ENCODE data around the gene GRHL3. TPM values are rescaled to one million over a fixed set of nuclear protein-coding genes. Genes with fewer than 3 reads are reported as not detected.
"Not testable (repeated sequence)": the region's sequence is repeated elsewhere in the genome, so short reads cannot be mapped to it uniquely, and the experiment has no call there.

Gene GRHL3
- total RNA-seq = not detected in 2 replicates

- no peak for DNase-seq (ENCODE audit: low read depth in 2 of 2)
These were observed at the start of gene GRHL3 for GRCh38 chr1:24319312-24319863. Gene GRHL3 (plus strand): TSS chr1:24319357. CDS start chr1:24319552, 195 bp downstream.

- DNase-seq (ENCODE audit: low read depth in 2 of 2) = not testable (repeated sequence)
These were observed 44.7 kb upstream of the GRHL3 start for GRCh38 chr1:24274203-24275103.

DNA sequence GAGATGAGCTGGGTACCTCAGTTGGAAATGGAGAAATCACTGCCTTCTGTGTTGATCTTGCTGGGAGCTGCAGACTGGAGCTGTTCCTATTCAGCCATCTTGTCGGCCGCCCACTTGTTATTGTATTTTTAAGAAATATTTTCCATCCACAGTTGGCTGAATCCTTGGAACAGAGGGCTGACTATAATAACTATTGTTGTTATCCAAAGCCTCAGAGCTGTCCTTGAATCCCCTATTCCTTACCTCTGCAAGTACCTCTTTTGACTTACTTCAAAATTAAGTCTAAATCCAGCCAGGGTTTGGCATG is 44.1 kb upstream of the GRHL3 start:
- no peak for DNase-seq (ENCODE audit: low read depth in 2 of 2)

DNA sequence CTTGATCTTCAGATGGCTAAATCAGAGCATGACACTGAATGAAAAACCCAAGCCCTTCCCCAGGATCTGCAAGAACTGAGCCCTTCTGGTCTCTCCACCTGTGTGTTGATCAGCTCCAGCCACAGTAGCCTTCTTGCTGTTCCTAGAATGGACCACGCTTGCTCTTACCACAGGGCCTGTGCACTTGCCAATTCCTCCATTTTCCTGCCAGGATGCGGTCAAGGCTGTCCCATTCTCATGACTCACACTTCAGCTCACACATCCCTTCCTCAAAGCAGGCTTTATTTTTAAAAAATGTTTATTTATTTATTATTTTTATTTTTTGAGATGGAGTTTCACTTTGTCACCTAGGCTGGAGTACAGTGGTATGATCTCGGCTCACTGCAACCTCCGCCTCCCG is 43.6 kb upstream of the GRHL3 start:
- no peak for DNase-seq (ENCODE audit: low read depth in 2 of 2)

DNA sequence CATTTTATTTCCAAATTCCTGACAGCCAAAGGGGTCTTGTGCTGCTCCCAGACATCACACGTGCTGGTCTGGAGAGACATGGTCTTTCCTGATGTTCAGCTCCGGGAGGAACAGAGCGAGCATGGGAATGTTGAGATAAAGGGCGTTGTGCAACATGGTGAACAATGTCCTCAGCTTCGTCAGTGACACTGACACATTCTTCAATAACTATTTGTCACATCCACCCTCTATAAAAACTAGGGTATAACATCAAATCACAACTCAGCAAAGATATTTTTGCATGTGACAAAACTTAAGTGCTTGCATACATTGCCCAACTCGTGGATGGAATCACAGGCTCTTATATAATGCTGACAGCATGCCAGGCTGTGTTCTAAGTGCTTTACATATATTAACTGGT is 42.4 kb upstream of the GRHL3 start:
- no peak for DNase-seq (ENCODE audit: low read depth in 2 of 2)

- DNase-seq (ENCODE audit: low read depth in 2 of 2) = no peak
These were observed 41.6 kb upstream of the GRHL3 start for GRCh38 chr1:24277420-24278169.

DNA sequence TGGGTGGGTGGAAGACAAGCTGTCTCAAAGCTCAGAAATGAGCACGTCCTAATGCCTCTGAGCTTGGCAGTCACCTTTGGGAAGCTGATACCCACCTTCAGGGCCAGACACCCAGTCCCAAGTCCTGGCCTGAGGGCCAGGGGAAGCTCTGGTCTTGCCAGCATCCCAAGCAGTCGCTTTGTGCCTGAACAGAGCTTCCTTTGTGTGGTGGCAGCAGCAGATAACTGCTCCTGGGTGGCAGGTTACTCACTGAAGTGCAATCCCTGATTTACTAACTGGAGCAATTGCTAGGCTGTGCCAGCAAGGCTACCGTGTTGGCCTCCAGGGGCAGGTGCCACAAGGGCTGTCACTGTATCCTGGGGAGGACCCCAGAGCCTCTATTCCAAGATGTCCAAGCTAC is 40.4 kb upstream of the GRHL3 start:
- DNase-seq (ENCODE audit: low read depth in 2 of 2) = no peak

- DNase-seq (ENCODE audit: low read depth in 2 of 2) = no peak
These were observed 39.4 kb upstream of the GRHL3 start for GRCh38 chr1:24279590-24280232.

GRCh38 chr1:24281591-24281990 is 37.6 kb upstream of the GRHL3 start:
- no peak for DNase-seq (ENCODE audit: low read depth in 2 of 2)

DNA sequence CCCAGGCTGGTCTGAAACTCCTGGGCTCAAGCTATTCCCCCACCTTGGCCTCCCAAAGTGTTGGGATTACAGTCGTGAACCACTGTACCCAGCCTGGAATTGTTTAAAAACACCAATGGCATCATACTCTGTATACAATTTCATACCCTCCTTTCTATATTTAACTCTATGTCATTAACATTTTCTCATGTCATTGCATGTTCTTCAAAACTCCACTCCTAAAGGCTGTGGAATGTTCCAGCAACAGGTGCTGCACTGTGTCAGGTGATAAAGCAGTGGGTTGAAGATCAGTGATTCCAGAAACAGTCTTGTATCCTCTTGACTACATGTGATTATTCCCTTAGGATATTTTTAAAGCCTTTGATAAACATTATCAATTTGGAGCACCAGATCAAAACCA is 36.7 kb upstream of the GRHL3 start:
- DNase-seq (ENCODE audit: low read depth in 2 of 2) = no peak

GRCh38 chr1:24283326-24284155 is 35.6 kb upstream of the GRHL3 start:
- DNase-seq (ENCODE audit: low read depth in 2 of 2) = peak in 1 of 2 donors; percentile 72

DNA sequence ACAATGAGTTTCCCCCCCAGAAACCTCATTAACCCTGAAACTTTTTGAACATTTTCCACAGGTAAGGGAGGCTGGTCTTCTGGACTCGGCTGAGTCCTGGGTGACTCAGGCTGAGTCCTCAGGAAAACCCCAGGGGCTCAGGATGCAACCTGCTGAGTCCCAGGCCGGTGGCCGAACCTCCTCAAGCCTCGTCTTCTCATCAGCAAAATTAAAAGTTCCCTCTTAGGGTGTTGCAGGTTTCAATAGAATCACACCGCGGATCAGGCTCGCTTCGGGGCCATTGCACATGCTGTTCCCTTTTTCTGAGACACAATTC is 35.0 kb upstream of the GRHL3 start:
- no peak for DNase-seq (ENCODE audit: low read depth in 2 of 2)

DNA sequence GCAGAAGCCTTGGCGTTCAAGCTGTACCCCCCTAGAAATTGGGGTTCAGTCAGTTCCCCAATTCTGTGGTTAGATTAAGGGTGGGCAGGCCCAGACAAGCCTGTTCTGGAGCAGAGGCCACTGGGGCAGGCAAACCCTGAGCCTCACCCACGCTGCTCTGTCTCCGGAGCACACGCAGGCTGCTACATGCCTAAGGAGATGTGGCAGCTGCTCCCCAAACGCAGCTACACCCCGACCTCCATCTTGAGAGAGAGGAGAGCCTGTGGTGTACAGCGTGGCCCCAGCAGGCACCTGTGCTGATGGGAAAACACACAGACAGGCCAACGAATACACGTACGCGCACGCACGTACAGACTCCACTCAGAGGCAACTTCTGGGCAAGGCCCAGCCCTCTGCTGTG is 33.9 kb upstream of the GRHL3 start:
- DNase-seq (ENCODE audit: low read depth in 2 of 2) = no peak

DNA sequence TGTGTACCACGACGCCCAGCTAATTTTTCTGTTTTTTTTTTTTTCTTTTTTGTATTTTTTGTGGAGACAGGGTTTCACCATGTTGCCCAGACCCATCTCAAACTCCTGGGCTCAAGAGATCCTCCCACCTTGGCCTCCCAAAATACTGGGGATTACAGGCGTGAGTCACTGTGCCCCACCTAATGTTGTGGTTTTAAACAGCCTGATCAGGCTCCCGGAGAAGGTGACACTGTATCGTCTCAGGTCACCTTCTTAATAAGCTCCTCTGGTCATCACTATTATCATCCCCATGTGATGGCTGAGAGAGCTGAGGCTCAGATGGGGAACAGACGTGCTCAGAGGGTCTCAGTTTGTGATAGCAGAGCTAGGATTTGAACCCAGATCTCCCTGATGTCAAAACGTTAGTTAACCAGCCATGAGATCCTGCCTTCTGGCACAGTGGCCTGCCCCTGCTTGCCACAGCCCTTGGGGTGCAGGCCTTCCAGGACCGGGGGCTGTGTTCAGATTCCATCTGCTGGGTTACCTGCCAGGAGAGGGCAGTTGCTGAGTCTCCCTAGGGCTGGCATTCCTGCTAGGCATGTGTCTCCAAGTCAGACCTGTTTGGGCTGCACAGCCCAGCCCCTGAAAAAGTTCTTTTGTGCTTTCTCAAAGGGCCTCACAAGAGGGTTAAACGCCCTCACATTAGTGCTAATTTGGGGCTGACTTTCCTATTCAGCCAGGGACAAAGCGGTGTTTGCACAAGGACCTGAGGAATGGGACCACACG is 32.7 kb upstream of the GRHL3 start:
- no peak for DNase-seq (ENCODE audit: low read depth in 2 of 2)

- DNase-seq (ENCODE audit: low read depth in 2 of 2) = not testable (repeated sequence)
These were observed 31.4 kb upstream of the GRHL3 start for GRCh38 chr1:24287779-24288178.

DNA sequence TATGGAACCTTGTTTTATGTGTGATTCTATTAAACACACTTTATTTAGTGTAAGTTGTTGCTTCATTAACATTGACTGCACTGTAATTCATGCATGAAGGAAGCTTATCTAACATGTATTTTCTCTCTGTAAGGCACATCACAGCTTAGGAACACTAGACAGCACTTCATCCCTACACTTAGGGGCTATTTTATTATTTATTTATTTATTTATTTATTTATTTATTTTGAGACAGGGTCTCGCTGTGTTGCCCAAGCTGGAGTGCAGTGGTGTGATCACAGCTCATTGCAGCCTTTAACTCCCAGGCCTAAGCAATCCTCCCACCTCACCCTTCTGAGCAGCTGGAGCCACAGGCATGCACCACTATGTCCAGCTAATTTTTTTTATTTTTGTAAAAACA is 30.7 kb upstream of the GRHL3 start:
- DNase-seq (ENCODE audit: low read depth in 2 of 2) = no peak

- peak; percentile 82 to 93 for DNase-seq (ENCODE audit: low read depth in 2 of 2)
These were observed 29.1 kb upstream of the GRHL3 start for GRCh38 chr1:24289937-24290595.

DNA sequence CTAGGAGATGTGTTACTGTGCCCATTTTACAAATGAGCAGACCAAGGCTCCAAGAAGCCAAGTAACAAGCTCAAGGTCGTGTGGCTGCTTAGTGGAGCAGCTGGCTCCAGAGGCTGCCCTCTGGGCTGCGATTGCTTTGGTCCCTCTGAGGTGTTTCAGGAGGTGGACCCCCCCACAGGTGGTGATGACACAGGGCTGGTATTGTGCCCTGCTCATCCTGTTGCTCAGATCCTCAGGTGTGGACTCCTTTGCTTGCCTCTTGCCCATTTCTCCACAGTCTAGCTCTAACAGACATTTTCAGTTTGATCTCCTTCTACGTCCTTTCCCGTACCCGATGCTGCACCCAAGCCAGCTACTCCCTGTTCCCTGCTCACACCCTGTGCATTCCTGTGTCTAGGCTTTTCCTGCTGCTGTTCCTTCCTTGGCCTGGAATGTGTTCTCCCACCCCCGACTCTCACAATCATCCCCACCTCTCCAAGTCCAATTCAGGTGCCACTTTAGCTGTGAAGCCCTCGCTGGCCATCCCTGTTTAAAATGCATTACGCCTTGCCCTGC is 28.1 kb upstream of the GRHL3 start:
- DNase-seq (ENCODE audit: low read depth in 2 of 2) = no peak

GRCh38 chr1:24292103-24292502 is 27.1 kb upstream of the GRHL3 start:
- no peak for DNase-seq (ENCODE audit: low read depth in 2 of 2)

DNA sequence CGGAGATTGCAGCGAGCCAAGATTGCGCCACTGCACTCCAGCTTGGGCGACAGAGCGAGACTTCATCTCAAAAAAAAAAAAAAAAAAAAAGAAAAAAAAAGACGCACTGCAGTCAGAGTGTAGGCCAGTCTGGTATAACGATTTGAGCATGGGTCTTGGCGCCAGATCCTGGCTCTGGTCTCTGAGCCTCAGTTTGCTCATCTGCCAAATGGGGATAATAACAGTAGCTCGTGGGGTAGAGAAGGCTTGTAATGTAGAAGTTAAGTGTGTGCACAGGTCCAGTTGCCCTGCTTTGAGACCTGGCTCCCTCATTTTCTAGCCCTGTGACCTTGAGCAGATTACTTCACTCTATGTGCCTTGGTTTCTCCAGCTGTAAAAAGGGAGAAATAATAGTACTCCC is 26.3 kb upstream of the GRHL3 start:
- DNase-seq (ENCODE audit: low read depth in 2 of 2) = no peak
